Measurements from ENCODE around the gene ST6GALNAC3. TPM values are rescaled to one million over a fixed set of nuclear protein-coding genes. Genes with fewer than 3 reads are reported as not detected.

The ST6GALNAC3 gene
- polyA plus RNA-seq, 1 experiment = 0.05 TPM

DNA sequence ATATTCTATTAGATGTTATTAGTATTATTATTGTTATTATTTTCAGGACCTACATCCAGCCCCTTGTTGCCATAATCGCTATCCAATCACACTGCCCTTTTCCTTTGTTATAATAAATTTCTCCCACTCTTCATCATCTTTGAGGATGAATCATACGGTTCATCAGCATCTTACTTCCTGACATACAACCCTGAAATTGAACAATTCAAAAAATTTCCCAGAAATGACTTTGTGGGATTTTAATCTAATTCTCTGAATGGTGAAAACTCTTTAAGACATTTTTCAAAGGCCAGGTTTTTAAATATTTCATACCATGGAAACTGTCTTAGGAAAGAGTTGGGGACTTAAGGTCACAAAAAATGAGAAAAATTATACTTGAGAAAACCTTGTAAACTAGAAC, 353.5 kb downstream of the ST6GALNAC3 start:
- Histone ChIP-seq H3K27me3 (ENCODE audit: control insufficient read depth, insufficient read depth, low read length) (no peaks in the 10 kb centered on the region), H3K36me3 (ENCODE audit: control insufficient read depth, insufficient read depth, low read length) (no peaks in the 10 kb centered on the region), H3K4me3 (ENCODE audit: low read depth, low read length) (no peak overlapping the region)
- ChIA-PET POLR2A (no interaction called here), CTCF (no interaction called here)
- TF ChIP-seq, protein P1, sequence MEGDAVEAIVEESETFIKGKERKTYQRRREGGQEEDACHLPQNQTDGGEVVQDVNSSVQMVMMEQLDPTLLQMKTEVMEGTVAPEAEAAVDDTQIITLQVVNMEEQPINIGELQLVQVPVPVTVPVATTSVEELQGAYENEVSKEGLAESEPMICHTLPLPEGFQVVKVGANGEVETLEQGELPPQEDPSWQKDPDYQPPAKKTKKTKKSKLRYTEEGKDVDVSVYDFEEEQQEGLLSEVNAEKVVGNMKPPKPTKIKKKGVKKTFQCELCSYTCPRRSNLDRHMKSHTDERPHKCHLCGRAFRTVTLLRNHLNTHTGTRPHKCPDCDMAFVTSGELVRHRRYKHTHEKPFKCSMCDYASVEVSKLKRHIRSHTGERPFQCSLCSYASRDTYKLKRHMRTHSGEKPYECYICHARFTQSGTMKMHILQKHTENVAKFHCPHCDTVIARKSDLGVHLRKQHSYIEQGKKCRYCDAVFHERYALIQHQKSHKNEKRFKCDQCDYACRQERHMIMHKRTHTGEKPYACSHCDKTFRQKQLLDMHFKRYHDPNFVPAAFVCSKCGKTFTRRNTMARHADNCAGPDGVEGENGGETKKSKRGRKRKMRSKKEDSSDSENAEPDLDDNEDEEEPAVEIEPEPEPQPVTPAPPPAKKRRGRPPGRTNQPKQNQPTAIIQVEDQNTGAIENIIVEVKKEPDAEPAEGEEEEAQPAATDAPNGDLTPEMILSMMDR (IDR thresholded peaks at IDR 0.05; ENCODE audit: insufficient read depth, low read depth, low read length) = no peak
- no peak for DNase-seq (ENCODE audit: low read depth)

DNA sequence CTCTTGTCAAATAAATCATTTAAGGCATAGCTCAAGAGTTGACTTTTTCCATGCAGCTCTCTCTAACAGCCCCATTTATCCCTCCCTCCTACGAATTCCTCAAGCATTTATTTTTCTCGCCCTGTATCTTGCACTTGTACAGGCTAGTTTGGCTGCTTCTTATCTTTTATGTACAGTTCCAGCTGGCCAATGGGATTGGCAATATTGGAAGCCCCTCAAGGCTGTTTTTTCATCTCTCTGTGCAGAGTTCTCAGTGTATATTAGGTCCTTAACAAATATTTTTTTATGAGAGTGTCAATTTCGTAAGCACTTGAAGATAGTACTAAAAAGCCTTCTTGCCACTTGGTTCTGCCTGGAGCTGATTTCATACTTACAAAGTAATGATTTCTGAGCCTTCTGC, 356.0 kb downstream of the ST6GALNAC3 start:
- no peak for DNase-seq (ENCODE audit: low read depth)
- ChIA-PET POLR2A (no interaction called here), CTCF (no interaction called here)
- Histone ChIP-seq H3K4me3 (ENCODE audit: low read depth, low read length) (no peak overlapping the region), H3K27me3 (ENCODE audit: control insufficient read depth, insufficient read depth, low read length) (no peaks in the 10 kb centered on the region), H3K36me3 (ENCODE audit: control insufficient read depth, insufficient read depth, low read length) (no peaks in the 10 kb centered on the region)
- TF ChIP-seq, protein P1 (IDR thresholded peaks at IDR 0.05; ENCODE audit: insufficient read depth, low read depth, low read length) = no peak

DNA sequence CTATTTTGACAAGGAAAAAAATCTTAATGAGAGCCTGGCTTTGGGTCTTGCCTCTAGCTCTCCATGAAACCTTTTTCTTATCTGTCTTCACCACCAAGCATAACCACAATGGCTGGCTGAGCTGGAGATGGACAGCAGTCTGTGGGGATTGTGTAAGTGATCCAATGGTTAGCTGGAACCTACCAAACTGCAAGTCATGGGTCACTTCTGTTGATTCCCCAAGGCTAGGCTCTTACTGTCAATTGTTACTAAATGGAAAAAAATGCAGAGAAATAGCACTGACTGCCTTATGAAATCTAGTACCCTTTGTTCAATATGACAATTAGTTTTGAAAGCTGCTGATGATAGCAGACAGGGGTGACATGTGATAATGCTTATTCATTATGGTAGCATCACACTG, 359.0 kb downstream of the ST6GALNAC3 start:
- no peaks in the 10 kb centered on the region for H3K27me3 ChIP-seq (ENCODE audit: control insufficient read depth, insufficient read depth, low read length)
- DNase-seq (ENCODE audit: low read depth) = no peak
- no peak overlapping the region for H3K4me3 ChIP-seq (ENCODE audit: low read depth, low read length)
- no peaks in the 10 kb centered on the region for H3K36me3 ChIP-seq (ENCODE audit: control insufficient read depth, insufficient read depth, low read length)
- TF ChIP-seq, protein P1 (IDR thresholded peaks at IDR 0.05; ENCODE audit: insufficient read depth, low read depth, low read length) = no peak
- POLR2A ChIA-PET = no interaction called here
- CTCF ChIA-PET = no interaction called here

DNA sequence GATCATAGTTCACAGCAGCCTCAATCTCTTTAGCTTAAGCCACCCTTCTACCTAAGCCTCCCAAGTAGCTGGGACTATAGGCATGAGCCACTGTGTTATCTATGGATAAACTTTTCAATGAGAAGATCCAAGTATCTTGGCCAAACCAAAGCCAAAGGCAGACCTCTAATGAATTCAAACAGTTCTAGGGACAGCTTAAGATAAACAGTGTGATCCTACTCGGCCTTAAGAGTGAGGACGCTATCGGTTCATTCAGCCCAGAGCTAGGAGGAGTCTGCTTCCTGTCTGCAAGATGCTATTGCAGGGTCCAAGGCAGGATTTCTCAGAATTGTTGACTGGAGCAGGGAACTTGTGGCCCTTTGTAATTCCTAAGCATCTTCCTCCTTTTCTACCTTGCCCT, 368.7 kb downstream of the ST6GALNAC3 start:
- ChIA-PET POLR2A (no interaction called here), CTCF (interaction anchor here (0.7 kb wide), 1 partner anchor 340 kb away, joined by 5 read pairs; no protein-coding TSS in a partner anchor)
- TF ChIP-seq, protein P1 (IDR thresholded peaks at IDR 0.05; ENCODE audit: insufficient read depth, low read depth, low read length) = no peak

DNA sequence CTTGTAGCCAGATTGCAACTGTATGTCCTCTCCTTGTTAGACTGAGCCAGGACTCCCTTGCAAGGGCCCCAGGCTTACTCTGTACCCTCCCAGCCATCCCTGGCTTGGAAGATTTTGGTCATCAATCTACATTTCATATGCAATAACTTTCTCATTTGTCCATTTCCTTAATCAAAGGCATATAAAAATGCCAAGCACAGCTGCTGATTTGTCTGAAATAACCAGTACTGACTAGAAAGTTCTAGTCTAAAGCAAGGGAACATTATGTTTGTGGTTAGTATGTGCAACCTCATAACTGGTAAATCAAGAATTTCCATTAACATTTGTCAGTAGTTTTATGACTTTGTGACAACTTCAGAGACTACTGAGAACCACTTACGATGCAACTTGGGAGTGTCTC, 370.2 kb downstream of the ST6GALNAC3 start:
- CTCF ChIA-PET = no interaction called here

More for the DNA sequence above, 368.7 kb downstream of the ST6GALNAC3 start:
- Histone ChIP-seq H3K4me3 (ENCODE audit: low read depth, low read length) (no peak overlapping the region), H3K27me3 (ENCODE audit: control insufficient read depth, insufficient read depth, low read length) (no peaks in the 10 kb centered on the region), H3K36me3 (ENCODE audit: control insufficient read depth, insufficient read depth, low read length) (no peaks in the 10 kb centered on the region)
- DNase-seq (ENCODE audit: low read depth) = no peak

More for the DNA sequence above, 370.2 kb downstream of the ST6GALNAC3 start:
- no peaks in the 10 kb centered on the region for H3K27me3 ChIP-seq (ENCODE audit: control insufficient read depth, insufficient read depth, low read length)
- POLR2A ChIA-PET = no interaction called here
- TF ChIP-seq, protein P1 (IDR thresholded peaks at IDR 0.05; ENCODE audit: insufficient read depth, low read depth, low read length) = no peak
- H3K36me3 ChIP-seq (ENCODE audit: control insufficient read depth, insufficient read depth, low read length) = no peaks in the 10 kb centered on the region
- H3K4me3 ChIP-seq (ENCODE audit: low read depth, low read length) = no peak overlapping the region
- DNase-seq (ENCODE audit: low read depth) = no peak
